ENCODE results near the gene SCAF8.
"Not testable (repeated sequence)": the region's sequence is repeated elsewhere in the genome, so short reads cannot be mapped to it uniquely, and the experiment has no call there.

SCAF8 gene

GRCh38 chr6:154715446-154715845, 17.8 kb upstream of the SCAF8 start:
- Histone ChIP-seq H3K27ac (ENCODE audit: low read depth, low read length) (no peak overlapping the region), H3K36me3 (ENCODE audit: control insufficient read depth, insufficient read depth, low read length) (no peaks in the 10 kb centered on the region), H3K9ac (ENCODE audit: low read length) (no peak overlapping the region), H3K4me3 (ENCODE audit: low read length) (no peak overlapping the region), H3K4me1 (ENCODE audit: control insufficient read depth, insufficient read depth, low read length) (no peaks in the 10 kb centered on the region), H3K27me3 (ENCODE audit: control insufficient read depth, insufficient read depth, low read length) (no peaks in the 10 kb centered on the region)

GRCh38 chr6:154716350-154716749, 16.9 kb upstream of the SCAF8 start:
- H3K4me3 ChIP-seq (ENCODE audit: low read length); H3K36me3 ChIP-seq (ENCODE audit: control insufficient read depth, insufficient read depth, low read length); H3K27me3 ChIP-seq (ENCODE audit: control insufficient read depth, insufficient read depth, low read length); H3K9ac ChIP-seq (ENCODE audit: low read length); H3K27ac ChIP-seq (ENCODE audit: low read depth, low read length); H3K4me1 ChIP-seq (ENCODE audit: control insufficient read depth, insufficient read depth, low read length): not testable (repeated sequence)

DNA sequence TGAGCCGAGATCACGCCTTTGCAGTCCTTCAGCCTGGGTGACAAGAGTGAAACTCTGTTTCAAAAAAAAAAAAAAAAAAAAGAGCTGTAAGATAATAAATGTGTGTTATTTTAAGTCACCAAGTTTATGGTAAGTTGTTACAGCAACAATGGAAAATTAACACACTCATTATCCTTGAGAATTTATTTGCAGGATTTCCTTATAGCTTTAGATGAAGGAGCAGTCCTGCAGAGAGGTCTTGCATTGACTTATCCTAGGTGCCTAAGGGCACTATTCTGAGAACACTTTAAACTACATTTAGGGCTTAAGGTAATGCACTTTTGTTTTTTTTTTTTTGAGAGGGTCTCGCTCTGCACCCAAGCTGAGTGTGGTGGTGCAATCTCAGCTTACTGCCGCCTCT, 13.8 kb upstream of the SCAF8 start:
- Histone ChIP-seq H3K27me3 (ENCODE audit: control insufficient read depth, insufficient read depth, low read length) (no peaks in the 10 kb centered on the region), H3K27ac (ENCODE audit: low read depth, low read length) (no peak overlapping the region), H3K4me3 (ENCODE audit: low read length) (no peak overlapping the region), H3K36me3 (ENCODE audit: control insufficient read depth, insufficient read depth, low read length) (no peaks in the 10 kb centered on the region), H3K4me1 (ENCODE audit: control insufficient read depth, insufficient read depth, low read length) (no peaks in the 10 kb centered on the region), H3K9ac (ENCODE audit: low read length) (no peak overlapping the region)

- H3K27ac ChIP-seq (ENCODE audit: low read depth, low read length) = no peak overlapping the region
- H3K4me3 ChIP-seq (ENCODE audit: low read length) = no peak overlapping the region
- H3K4me1 ChIP-seq (ENCODE audit: control insufficient read depth, insufficient read depth, low read length) = no peaks in the 10 kb centered on the region
- H3K9ac ChIP-seq (ENCODE audit: low read length) = no peak overlapping the region
- H3K36me3 ChIP-seq (ENCODE audit: control insufficient read depth, insufficient read depth, low read length) = no peaks in the 10 kb centered on the region
- no peaks in the 10 kb centered on the region for H3K27me3 ChIP-seq (ENCODE audit: control insufficient read depth, insufficient read depth, low read length)
These were observed 13.4 kb upstream of the SCAF8 start for GRCh38 chr6:154719854-154720253.

DNA sequence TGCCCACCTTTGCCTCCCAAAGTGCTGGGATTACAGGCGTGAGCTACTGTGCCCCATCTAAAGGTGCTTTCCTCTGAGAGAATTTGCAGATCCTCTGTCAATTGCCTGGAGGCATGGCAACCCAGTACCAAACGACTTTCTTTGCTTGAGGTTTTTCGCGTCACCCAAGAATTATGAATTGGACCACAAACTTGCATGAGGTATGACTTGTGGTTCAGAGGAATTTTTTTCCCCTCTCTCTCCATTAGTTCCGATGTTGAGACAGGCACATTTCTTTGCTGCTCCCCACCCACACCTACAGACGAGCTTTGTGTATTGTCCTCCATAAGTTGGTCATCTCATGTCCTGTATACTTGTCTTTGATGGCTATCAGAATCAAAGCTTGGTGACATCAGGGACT, 11.8 kb upstream of the SCAF8 start:
- Histone ChIP-seq H3K36me3 (ENCODE audit: control insufficient read depth, insufficient read depth, low read length) (no peaks in the 10 kb centered on the region), H3K9ac (ENCODE audit: low read length) (no peak overlapping the region), H3K4me1 (ENCODE audit: control insufficient read depth, insufficient read depth, low read length) (no peaks in the 10 kb centered on the region), H3K27ac (ENCODE audit: low read depth, low read length) (no peak overlapping the region), H3K27me3 (ENCODE audit: control insufficient read depth, insufficient read depth, low read length) (no peaks in the 10 kb centered on the region), H3K4me3 (ENCODE audit: low read length) (no peak overlapping the region)

GRCh38 chr6:154726887-154727286, 6.3 kb upstream of the SCAF8 start:
- H3K27me3 ChIP-seq (ENCODE audit: control insufficient read depth, insufficient read depth, low read length) = no peaks in the 10 kb centered on the region
- H3K36me3 ChIP-seq (ENCODE audit: control insufficient read depth, insufficient read depth, low read length) = no peaks in the 10 kb centered on the region
- no peak overlapping the region for H3K27ac ChIP-seq (ENCODE audit: low read depth, low read length)
- no peak overlapping the region for H3K9ac ChIP-seq (ENCODE audit: low read length)
- no peaks in the 10 kb centered on the region for H3K4me1 ChIP-seq (ENCODE audit: control insufficient read depth, insufficient read depth, low read length)
- no peak overlapping the region for H3K4me3 ChIP-seq (ENCODE audit: low read length)

GRCh38 chr6:154731296-154732218, 1.7 kb upstream of the SCAF8 start:
- Histone ChIP-seq H3K36me3 (ENCODE audit: control insufficient read depth, insufficient read depth, low read length) (no peaks in the 10 kb centered on the region), H3K9ac (ENCODE audit: low read length) (no peak overlapping the region)

DNA sequence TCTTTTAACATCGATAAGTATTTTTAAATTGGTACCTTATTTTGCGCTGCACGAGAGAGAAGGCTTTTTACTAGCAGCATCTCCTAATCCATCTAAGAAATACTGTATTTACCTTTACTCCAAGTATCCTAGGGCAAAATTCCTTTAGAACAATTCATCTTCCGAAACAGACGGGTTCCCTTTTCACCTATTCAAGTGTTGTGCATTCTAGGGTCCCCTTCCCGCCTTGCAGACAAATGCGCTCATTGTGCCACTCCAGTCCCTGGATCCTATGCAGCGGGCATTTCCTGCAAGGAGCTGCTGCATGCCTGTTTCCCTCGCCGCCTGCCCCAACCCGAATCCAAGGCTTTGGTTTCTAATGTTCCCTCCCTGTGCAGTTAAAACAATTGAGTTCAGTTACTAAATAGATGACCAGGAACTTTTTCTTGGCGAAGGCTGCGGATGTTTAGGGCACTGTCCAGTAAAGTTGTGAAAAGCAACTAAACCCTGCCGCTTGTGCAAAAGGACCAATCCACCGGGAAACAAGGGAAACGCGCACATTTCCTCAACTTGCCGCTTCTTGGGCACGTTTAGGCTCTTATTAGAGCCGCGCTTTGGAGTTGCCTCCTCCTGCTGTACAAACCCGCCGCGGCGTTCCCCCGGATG, 556 bp upstream of the SCAF8 start:
- H3K27me3 ChIP-seq (ENCODE audit: control insufficient read depth, insufficient read depth, low read length) = no peaks in the 10 kb centered on the region
- no peaks in the 10 kb centered on the region for H3K36me3 ChIP-seq (ENCODE audit: control insufficient read depth, insufficient read depth, low read length)
- peak overlapping the region; percentile 4 for H3K9ac ChIP-seq (ENCODE audit: low read length)
- H3K4me1 ChIP-seq (ENCODE audit: control insufficient read depth, insufficient read depth, low read length) = peaks cover 18% of the 10 kb centered on the region
- peak overlapping the region; percentile 98 for H3K27ac ChIP-seq (ENCODE audit: low read depth, low read length)
- H3K4me3 ChIP-seq (ENCODE audit: low read length) = peak overlapping the region; percentile 84

More at GRCh38 chr6:154731296-154732218, 1.7 kb upstream of the SCAF8 start:
- Histone ChIP-seq H3K27ac (ENCODE audit: low read depth, low read length) (no peak overlapping the region), H3K4me3 (ENCODE audit: low read length) (no peak overlapping the region), H3K27me3 (ENCODE audit: control insufficient read depth, insufficient read depth, low read length) (no peaks in the 10 kb centered on the region), H3K4me1 (ENCODE audit: control insufficient read depth, insufficient read depth, low read length) (peaks cover 10% of the 10 kb centered on the region)

GRCh38 chr6:154733626-154734382, 588 bp downstream of the SCAF8 start:
- Histone ChIP-seq H3K4me3 (ENCODE audit: low read length) (peak overlapping the region; percentile 84), H3K36me3 (ENCODE audit: control insufficient read depth, insufficient read depth, low read length) (no peaks in the 10 kb centered on the region), H3K27ac (ENCODE audit: low read depth, low read length) (peak overlapping the region; percentile 98), H3K9ac (ENCODE audit: low read length) (peak overlapping the region; percentile 73), H3K27me3 (ENCODE audit: control insufficient read depth, insufficient read depth, low read length) (no peaks in the 10 kb centered on the region), H3K4me1 (ENCODE audit: control insufficient read depth, insufficient read depth, low read length) (peaks cover 20% of the 10 kb centered on the region)

DNA sequence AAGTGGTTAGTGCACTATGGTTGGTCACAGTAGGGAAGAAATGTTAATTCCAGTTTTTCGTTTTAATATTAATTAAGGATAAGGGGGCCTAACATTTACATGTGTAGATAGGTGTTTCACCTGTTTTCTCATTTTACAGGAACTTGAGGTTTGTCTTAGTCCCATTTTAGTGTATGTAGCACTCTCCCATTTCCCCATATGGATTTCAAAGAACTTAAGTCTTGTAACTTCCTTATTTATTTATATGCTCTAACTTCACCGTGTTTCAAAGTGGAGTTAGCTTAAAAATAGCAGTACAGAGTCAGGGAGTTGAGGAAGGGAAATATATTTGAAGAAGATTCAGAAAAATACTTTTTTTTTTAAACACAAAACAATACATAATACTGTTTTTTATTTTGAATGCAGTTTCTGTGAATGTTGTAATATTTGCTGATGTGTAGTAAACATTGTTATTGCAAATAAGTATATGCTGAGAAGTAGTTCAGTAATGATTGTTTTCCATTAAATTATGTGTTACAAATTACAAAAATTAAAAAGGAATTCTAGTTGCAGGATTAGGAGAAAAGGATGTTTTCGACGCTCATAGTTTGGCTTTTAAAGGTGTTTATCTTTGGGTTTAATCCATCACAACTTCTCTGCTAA, 3.5 kb downstream of the SCAF8 start:
- Histone ChIP-seq H3K9ac (ENCODE audit: low read length) (no peak overlapping the region), H3K4me3 (ENCODE audit: low read length) (no peak overlapping the region), H3K4me1 (ENCODE audit: control insufficient read depth, insufficient read depth, low read length) (peaks cover 24% of the 10 kb centered on the region), H3K27ac (ENCODE audit: low read depth, low read length) (no peak overlapping the region), H3K36me3 (ENCODE audit: control insufficient read depth, insufficient read depth, low read length) (no peaks in the 10 kb centered on the region), H3K27me3 (ENCODE audit: control insufficient read depth, insufficient read depth, low read length) (no peaks in the 10 kb centered on the region)

DNA sequence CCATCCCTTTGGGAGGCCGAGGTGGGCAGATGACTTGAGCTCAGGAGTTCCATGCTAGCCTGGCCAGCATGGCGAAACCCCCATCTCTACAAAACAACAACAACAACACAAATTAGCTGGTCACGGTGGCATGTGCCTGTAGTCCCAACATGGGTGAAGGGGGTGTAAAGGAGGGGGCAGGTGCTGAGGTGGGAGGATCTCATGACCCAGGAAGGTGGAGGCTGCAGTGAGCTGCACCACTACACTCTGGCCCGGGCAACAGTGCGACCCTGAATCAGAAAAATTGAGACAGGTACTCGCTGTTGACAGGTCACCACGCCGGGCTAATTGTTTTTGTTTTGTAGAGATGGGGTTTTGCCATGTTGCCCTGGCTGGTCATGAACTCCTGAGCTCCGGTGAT, 4.2 kb downstream of the SCAF8 start:
- H3K36me3 ChIP-seq (ENCODE audit: control insufficient read depth, insufficient read depth, low read length) = no peaks in the 10 kb centered on the region
- H3K27ac ChIP-seq (ENCODE audit: low read depth, low read length) = no peak overlapping the region
- H3K27me3 ChIP-seq (ENCODE audit: control insufficient read depth, insufficient read depth, low read length) = no peaks in the 10 kb centered on the region
- no peak overlapping the region for H3K9ac ChIP-seq (ENCODE audit: low read length)
- peaks cover 21% of the 10 kb centered on the region for H3K4me1 ChIP-seq (ENCODE audit: control insufficient read depth, insufficient read depth, low read length)
- H3K4me3 ChIP-seq (ENCODE audit: low read length) = no peak overlapping the region

DNA sequence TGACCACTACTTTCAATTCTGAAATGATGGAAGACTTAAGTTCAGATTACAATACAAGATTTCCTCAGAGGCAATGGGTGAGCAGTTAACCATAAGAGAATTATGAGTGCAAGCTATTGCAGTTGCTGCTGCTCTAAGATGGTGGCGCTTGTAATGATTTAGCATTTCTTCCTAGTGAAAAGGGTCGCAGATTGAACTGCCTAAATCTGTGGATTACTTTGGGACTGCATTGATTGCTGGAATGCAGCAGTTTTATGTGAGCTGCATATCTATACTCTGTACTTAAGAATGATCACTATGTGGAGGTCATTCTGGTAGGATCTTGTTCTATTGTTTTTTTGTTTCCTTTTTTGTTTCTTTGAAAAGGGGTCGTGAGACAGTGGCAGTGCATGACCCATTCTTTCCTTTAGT, 5.3 kb downstream of the SCAF8 start:
- no peaks in the 10 kb centered on the region for H3K36me3 ChIP-seq (ENCODE audit: control insufficient read depth, insufficient read depth, low read length)
- H3K27me3 ChIP-seq (ENCODE audit: control insufficient read depth, insufficient read depth, low read length) = no peaks in the 10 kb centered on the region
- peaks cover 19% of the 10 kb centered on the region for H3K4me1 ChIP-seq (ENCODE audit: control insufficient read depth, insufficient read depth, low read length)
- no peak overlapping the region for H3K9ac ChIP-seq (ENCODE audit: low read length)
- no peak overlapping the region for H3K4me3 ChIP-seq (ENCODE audit: low read length)
- no peak overlapping the region for H3K27ac ChIP-seq (ENCODE audit: low read depth, low read length)

Data from rectal smooth muscle tissue (tissue), 1 donor.